GM04504 (cell line): Measurements from ENCODE around the gene GMPR.
"Not testable (repeated sequence)": the region's sequence is repeated elsewhere in the genome, so short reads cannot be mapped to it uniquely, and the experiment has no call there.

Experiments used
- DNase-seq: peaks from one replicate; pipeline ENCODE4 v3.0.0-alpha.2; 2012; ENCODE audit warnings: low read depth

The GMPR gene

DNA sequence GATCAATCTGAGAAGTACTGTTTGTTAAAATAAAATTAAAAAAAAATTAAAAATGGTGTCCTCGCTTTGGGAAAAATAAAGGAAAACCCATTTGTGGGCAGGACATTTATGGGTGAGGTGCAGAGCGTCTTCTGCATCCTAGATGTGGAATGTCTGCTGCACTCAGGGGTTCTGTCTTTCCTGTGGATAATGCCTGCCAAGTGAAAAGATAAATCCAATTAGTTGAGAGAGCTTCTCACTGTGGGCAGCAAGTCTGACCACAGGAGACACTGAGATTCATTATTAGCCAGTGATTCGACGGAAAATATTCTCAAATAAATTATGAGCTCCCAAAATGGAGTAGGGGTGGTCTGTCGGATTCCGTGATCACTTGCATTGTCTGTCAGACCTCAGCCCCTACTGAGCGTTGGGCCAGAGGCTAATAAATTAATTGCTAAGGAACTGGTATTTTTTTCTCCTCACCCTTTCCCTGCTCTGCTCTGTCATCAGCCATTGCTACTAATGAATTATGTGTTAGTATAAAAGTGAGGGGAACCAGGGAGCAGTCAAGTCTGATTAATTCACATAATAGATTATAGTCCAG lies 10.0 kb downstream of the GMPR start:
- no peak for DNase-seq

- DNase-seq = no peak
These were observed 11.6 kb downstream of the GMPR start for GRCh38 chr6:16249971-16250370.

DNA sequence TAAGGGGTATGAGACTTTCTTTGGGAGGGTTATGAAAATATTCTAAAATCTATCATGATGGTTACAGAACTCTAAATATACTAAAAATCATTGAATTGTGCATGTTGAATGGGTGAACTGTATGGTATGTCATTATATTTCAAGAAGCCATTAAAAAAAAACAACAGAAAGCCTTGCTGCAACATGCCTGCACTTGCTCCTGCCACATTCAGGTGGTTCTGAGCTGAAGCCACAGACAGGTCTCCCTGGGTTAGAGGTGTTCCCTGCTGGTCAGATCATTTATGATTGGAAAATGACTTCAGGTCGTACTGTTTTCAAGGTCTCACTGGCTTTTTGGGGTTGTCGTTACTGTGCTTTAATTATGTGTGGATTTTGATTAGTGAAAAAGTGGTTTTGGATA lies 13.3 kb downstream of the GMPR start:
- no peak for DNase-seq

GRCh38 chr6:16252686-16253299 lies 14.4 kb downstream of the GMPR start:
- DNase-seq = no peak

DNA sequence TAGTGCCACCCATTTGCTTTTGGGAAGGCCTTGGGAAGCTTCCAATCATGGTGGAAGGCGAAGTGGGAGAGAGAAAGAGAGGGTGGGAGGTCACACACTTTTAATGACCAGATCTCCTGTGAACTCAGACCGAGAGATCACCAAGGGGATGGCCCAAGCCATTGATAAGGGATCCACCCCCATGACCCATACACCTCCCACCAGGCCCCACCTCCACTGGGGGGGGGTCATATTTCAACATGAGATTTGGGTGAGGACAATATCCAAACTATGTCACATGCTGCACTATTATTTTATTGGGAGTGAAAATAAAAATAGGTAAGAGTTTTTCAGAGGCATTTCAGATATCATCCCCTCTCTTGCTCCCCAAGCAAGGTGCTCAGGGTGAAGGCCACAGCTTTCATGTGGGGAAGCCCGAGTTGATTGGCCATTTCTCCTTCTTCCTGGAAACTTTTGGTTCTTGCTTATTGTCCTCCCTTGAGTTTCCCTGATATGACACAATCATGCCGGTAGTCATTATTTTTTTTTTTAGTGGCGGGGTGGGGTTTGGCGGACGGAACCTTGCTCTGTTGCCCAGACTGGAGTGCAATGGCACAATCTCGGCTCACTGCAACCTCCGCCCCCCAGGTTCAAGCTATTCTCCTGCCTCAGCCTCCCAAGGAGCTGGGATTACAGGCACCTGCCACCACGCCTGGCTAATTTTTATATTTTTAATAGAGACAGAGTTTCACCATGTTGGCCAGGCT lies 15.2 kb downstream of the GMPR start:
- DNase-seq = no peak

DNA sequence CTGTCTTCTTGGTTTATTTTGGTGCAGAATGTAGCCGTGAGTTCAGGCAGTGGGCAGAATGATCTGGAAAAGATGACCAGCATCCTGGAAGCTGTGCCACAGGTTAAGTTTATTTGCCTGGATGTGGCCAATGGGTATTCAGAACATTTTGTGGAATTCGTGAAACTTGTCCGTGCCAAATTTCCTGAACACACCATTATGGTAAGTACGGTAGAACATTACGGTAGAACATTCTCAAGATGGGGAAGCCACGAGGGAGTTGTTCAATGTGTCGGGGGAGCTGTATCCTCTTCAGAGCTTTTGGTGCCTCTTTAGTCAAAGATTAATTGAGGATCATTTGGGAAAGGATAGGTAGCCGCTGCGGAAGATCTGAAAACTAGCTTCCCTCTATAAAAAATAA lies 16.1 kb downstream of the GMPR start:
- DNase-seq = no peak

GRCh38 chr6:16256781-16257180 lies 18.4 kb downstream of the GMPR start:
- no peak for DNase-seq

DNA sequence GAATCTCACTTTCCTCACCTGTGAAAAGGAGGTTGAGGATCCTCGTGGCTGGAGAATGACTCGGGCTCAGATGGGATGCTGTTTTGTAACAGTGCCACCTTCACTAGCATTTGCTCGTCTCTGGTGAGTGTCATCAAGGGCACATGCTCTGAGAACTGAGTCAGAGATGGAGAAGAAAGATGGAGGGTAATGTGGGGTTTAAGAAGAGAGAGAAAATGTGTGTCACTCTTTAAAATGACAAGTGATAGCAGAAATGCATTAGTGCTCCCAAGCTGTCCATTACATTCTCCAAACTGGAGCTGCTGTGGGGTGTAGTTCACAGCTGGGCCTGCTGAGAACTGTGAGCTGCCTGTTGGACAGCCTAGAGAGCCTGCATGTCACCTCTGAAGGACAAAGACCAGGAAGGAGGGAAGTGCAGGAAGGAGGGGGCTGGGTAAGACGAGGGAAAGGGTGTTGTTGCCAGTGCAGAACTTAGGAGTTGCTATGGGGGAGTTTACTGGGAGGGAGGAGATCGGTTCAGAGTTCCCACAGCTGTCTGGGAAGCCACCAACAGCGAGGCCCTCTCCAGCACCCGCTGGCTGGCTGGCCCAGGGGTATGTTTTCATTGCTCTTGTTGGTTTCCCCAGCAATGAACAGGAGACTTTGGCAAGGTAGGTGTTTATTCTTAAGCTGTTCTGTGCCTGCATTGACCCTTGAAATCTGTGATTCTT lies 19.8 kb downstream of the GMPR start:
- no peak for DNase-seq

- DNase-seq = no peak
These were observed 20.3 kb downstream of the GMPR start for GRCh38 chr6:16258709-16259075.

- not testable (repeated sequence) for DNase-seq
These were observed 21.2 kb downstream of the GMPR start for GRCh38 chr6:16259604-16260003.

GRCh38 chr6:16260602-16261001 lies 22.2 kb downstream of the GMPR start:
- not testable (repeated sequence) for DNase-seq

GRCh38 chr6:16262773-16263172 lies 24.4 kb downstream of the GMPR start:
- DNase-seq = not testable (repeated sequence)

DNA sequence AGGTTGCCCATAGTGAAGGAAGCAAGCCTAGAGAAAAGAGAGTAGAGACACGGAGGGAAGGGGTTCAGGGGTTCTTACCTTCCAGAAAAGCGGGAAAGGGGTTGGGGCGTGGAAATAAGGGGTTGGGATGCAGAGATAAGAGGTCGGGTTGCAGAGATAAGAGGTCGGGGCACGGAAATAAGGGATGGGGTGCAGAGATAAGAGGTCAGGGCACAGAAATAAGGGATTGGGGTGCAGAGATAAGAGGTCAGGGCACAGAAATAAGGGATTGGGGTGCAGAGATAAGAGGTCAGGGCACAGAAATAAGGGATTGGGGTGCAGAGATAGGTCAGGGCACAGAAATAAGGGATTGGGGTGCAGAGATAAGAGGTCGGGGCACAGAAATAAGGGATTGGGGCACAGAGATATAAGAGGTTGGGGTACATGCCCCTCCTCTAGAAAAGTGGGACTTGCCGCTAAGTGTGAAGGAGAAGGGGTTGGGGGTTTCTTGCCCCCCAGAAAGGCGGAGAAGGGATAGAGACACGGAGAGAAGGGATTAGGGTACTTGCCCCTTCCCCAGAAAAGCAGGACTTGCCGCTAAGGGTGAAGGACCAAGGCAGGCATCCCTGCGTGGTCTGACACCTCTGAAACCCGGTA lies 25.2 kb downstream of the GMPR start:
- not testable (repeated sequence) for DNase-seq

DNA sequence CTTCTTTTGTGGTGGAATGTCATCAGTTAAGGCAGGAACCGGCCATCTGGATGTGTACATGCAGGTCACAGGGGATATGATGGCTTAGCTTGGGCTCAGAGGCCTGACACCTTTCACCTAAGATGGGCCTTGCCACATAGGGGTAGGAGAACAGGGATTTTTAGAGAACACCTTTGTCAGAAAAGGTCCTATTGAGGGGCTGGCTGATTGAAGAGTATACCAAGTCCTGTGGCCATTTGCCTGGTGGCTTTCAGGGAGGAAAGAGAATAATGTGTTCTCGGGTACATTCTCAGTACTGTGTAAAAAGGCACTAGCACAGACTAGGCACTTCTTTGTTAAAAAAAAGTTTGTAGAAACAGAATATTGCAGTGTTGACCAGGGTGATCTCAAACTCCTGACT lies 26.4 kb downstream of the GMPR start:
- no peak for DNase-seq

GRCh38 chr6:16265351-16266341 lies 27.3 kb downstream of the GMPR start:
- DNase-seq = no peak

- no peak for DNase-seq
These were observed 29.3 kb downstream of the GMPR start for GRCh38 chr6:16267428-16268263.

GRCh38 chr6:16269442-16270070 lies 31.2 kb downstream of the GMPR start:
- not testable (repeated sequence) for DNase-seq

DNA sequence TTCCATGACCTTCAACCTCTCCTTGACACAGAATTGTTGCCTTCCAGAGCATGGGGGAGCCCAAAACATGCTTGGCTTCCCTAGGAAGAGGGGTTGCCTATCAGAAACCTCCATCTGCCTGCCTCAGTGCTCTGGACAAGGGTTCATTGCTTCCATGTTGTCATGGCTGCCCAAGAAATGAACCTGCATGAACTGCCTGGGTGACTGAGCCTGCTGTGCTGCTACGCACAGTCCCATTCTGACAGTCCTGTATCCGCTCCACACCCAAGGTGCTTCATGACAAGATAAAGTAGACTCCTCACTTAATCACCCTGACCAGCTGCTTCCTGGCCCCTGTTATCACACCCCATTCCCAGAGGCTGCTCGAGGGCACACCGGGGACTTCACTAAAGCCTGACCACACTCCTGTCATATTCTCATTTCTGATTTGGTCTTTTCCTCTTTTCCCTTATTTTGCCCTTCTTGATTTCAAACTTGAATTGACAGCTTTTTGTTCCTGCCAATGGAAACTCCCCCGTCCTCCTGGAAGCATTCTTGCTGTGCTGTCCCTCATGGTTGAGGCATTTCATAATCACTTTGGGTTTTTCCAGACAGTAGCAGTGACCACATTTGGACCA lies 31.9 kb downstream of the GMPR start:
- DNase-seq = no peak

GRCh38 chr6:16271428-16271827 lies 33.0 kb downstream of the GMPR start:
- no peak for DNase-seq
